CD4-positive, alpha-beta T cell treated with Interleukin-6 for 4 hours (primary cell): ENCODE data around the gene RAC2.

Experiments
- DNase-seq: peaks from one replicate; pipeline ENCODE4 v3.0.0-alpha.2; 2020; ENCODE audit warnings: mixed read lengths

The RAC2 gene

DNA sequence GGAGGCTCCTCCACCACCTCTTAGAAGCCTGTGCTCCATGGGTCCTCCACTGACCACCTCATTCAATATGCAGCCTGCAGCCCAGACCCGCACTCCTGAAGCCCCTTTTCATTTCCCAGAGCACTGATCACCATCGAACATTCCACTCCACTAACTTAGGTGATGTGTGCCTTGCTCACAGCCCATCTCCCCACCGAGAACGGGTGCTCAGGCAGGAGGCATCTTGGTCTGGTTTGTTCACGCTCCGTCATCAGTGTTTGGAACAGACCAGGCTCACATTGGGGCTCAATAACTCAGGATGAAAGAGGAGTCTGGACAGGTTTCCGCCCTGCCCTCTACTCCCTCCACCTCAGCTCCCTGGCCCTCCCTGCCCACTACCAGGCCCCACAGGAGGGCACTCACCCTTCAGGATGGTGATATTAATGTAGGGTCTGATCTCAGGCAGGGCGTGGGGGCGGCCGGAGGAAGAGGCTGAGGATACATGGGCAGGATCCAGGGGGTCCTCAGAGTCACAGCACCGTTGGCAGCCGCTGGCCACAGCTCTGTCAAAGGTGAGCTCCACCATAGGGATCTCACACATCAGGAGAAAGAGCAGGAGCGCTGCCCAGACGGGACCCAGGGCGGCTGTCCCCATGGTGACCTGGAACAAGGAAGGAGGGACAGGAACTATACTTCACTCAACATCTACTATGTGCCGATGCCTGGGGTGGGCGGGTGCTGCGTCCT lies 59.1 kb downstream of the RAC2 start:
- DNase-seq = no peak

DNA sequence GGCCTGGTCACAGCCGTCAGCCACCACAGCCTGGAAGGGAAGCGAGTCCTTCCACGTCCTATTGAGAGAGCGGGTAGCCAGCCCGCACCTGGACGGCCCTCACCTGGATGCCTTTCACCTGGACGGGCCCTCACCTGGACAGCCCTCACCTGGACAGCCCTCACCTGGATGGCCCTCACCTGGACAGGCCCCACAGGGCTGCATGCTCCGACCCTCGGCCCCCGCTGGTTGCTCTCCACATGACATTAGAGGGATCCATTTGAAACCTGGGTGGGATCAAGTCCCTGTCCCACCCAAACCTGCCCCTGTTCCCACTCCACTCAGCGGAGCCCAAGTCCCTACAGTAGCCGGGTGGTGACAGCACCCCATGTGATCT lies 59.7 kb downstream of the RAC2 start:
- no peak for DNase-seq

DNA sequence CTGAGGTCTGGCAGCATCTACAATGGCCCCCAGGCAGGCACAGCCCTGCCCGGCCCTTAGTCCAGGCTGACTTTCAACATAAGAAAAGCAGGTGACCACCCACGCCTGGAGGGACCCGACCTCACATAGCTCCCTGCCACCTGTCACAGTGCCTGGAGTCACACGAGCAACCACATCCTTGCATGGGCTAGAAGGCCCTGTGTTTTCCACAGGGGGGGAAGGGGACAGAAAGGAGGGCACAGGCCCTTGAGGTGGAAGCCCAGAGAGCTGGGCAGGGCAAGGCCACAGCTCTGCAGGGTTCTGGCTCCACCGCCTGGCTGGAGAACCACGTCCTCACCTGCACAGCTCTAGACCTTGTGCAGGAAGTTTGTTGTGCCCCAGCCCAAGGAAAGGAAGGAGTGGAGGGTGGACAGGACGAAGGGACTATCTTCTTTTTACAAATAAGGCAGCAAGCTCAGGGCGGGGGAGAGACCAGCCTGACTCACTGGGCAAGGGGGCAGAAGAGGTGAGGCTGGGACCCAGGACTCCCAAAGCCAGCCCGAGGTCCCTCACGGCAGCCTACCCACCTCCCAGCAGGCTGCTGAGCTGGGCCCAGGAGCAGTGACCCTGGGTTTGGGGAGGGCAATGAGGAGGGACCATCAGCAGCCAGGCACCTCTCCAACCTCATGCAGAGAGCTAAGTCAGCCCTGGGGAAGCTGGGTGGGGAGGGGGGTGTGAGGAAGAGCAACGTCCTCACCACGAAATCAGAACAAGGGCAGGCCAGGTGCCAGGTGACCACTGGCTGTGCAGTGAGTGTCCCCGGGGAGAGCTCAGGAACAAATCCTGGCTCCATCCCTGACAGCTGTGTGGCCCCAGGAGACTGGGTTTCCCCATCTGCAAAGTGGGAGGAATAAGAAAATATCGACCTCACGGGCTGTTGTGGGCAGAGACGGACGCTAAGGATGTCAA lies 60.4 kb downstream of the RAC2 start:
- DNase-seq = peak; percentile 32

DNA sequence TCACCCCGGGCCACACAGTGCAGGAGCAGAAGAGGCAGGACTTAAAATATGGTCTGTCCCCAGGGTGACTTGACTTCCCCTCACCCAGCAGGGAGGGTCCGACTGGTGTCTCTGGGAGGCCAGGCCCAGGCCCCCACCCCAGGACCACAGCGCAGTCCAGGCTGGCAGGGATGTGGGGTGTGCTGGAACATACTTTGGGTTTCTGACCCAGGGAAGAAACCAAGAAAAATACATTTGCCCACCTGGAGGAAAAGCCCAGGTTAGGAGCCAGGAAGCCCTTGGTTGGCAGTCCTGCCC lies 61.2 kb downstream of the RAC2 start:
- DNase-seq = no peak

DNA sequence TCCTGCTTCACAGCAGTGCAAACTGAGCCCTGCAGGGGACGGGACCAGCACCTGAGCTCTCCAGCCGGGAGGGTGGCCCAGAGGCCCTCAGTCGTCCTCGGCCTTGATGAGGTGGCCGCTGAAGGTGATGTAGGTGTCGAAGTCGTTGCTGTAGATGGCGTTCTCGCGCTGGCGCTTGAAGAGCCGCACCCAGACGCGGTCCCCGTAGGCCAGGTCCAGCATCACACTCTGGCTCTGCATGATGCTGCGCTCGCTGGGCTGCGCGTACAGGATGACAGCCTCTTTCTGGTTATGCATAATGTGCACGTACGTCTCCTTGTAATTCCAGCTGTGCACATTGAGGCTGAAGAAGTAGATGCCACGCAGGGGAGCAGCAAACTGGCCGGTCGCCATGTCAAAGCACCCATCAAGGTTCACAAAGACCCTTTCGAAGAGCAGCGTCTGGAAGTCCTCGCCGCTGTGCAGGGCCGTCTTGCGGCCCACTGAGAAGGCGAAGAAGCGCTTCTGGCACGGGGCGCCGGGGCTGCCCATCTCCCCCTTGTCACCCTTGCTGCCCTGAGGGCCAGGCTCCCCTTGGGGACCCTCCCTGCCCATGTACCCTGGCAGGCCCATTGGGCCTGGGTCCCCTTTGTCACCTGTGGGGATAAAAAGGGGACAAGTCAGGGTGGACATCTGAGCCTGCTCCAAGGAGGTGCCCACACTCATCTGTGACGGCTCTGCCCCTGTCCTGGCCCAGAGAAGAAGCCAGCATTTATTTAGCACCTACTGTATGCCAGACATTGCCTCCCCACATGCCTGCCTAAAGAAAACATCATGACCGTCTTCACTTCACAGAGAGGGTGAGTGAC lies 61.7 kb downstream of the RAC2 start:
- DNase-seq = no peak

DNA sequence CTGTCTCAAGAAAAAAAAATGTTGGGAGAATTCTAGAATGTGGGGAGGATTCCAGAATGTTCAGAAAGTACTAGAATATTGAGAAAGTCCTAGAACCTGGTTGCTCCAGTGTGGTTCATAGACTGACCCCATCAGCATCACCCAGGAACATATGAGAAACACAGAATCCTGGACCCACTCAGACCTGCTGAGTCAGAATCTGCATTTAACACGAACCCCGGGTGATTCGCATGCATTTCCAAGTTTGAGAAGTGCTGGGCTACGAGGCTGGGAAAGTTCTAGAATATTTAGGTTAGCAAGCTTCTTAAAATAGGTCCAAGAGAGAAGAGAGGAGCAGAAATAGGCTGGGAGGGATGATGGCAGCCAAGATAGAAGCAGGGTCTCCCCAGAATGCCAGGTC lies 62.4 kb downstream of the RAC2 start:
- DNase-seq = no peak

DNA sequence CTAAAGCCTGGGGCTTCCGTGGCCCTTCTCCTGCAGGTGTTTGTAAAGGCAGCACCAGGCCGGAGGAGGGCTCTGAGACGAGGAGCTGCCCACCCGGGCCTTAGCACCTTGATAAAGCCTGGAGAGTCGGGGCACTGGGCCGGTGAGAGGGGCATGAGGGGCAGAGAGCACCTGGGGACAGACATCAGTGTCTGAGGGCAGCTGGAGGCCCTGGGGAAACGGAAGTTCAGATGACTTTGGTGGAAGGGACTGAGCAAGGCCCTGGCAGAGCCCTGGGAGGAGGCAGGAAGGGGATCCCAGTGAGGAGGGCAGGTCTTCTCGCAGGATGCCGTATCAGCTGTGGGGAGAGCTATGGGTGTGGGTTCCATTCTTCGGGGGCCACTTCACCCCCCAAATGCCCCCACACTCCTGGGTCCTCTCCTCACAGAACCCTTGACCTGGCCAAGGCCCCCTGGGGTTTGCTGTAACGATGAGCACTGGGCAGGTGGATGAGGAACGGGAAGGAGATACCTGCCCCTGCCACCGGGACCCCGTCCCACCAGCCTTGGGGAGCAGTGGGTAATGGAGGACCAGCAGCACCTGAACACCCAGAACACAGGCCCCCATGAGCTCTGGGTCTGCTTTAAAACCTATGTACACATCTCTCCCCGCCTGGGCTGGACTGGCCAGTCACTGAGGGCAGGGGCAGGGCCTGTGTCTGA lies 63.4 kb downstream of the RAC2 start:
- no peak for DNase-seq

DNA sequence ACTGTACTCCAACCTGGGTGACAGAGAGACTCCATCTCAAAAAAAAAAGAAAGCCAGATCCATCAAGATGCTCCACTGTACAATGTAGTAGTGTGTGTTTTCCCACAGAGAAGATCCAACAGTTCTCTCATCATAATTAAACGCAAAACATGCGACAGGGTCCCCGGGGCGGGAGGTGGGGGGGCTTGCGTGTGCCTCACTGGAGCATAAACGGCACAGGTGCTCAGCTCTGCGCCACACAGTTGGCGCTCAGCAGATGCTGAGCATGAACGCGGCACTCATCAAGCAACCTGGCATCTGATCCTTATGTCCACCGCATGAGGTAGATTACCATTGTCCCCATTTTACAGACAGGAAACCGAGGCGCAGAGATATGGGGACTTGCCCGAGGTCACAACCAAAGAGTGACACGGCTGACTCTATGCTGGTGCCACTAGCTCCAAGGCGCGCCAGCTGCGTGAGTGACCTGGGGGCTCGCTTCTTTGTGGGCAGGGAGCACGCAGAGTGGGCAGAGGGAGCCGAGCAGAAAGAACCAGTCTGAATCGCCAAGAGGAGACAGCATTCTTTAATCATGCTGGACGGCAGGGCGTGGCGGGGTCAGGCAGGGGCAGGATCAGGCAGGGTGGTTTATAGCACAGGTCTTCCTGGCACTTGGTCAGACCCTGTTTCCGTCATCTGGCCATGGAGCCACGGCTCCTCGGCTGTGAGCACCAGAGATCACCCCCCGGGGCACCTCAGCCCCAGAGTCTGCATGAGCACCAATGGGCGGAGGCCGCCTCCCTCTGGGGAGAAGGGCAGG lies 64.2 kb downstream of the RAC2 start:
- no peak for DNase-seq

DNA sequence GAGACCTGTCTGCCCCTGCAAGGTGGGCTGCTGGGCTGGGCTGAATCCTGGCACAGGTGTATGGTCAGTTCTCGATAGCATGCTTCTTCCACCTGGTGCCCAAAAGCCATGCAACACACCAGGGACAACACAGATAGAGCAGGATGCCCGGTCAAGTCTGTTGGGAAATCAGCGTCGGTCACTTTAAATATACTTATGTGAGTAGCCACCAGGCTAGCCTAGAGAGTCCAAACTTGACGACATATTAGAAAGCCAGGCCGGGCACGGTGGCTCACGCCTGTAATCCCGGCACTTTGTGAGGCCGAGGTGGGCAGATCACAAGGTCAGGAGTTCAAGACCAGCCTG lies 65.0 kb downstream of the RAC2 start:
- DNase-seq = no peak

DNA sequence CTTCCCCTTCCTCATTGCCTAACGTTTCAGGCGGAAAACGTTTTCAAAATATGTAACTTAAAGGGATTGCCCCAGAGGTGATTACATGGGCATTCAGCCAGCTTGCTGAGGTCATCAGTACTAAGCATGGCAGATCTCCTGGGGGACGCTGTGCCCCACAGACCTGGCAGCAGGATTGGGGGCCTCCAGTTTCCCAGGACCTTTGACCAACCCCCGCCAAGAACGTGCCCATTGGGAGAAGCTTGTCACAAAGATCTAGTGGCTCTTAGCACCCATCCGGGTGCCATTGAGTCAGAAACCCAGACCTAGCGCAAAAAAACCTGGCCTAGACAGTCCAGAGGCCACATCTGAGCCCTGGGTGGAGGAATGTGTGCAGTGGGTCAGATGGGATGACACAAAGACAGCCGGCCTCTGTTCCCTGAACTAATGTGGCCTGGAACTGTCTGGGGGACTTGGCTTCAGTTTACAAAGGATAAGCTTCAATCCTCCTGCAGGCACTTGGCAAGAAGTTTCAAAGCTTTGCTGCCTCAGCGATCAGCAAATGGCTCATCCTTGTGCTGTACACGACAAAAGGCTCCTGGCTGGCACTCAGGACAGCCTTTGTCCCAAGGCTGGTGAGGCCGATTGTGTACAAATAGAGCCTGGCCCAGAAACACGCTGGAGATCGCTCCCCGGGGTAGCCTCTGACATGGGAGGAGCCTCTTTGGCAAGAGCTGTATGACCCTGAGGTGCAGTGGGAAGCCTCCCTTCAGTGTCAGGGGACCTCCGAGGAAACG lies 65.5 kb downstream of the RAC2 start:
- no peak for DNase-seq

DNA sequence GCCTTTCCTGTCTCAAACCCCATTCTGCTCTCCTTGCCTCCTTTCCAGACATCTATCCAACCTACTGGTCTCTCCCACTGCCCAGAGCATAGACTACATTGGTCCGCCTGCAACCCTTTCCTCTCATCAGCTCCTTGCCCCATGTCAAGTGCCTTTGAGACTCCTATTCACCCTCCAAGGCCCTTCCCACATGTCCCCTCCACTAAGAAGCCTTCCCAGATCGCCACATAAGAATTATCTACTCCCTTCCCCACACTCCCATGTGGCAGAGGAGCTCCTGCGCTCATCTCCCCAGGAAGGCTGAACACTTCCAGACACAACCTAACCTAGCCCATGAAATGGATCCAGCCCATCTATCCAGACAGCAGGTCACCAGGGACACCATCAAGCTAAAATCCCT lies 66.3 kb downstream of the RAC2 start:
- DNase-seq = no peak

DNA sequence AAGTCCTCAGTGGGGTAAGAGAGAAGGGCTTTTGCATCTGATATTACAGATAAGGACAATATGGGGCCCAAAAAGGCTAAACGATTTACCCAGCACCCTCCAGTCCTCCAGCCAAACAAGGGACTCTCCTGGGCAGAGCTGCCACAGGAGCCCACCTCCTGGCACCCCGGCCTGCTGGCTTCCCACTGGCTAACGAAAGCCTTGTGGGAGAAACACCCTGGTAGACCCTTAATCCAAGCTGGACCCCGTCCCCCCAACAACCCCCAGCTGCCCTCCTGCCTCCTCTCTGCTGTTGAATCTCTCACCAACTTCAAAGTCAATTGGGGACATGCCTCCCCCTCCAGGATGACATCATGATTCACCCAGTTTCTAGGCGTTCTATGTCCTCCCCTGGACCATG lies 66.8 kb downstream of the RAC2 start:
- DNase-seq = no peak

DNA sequence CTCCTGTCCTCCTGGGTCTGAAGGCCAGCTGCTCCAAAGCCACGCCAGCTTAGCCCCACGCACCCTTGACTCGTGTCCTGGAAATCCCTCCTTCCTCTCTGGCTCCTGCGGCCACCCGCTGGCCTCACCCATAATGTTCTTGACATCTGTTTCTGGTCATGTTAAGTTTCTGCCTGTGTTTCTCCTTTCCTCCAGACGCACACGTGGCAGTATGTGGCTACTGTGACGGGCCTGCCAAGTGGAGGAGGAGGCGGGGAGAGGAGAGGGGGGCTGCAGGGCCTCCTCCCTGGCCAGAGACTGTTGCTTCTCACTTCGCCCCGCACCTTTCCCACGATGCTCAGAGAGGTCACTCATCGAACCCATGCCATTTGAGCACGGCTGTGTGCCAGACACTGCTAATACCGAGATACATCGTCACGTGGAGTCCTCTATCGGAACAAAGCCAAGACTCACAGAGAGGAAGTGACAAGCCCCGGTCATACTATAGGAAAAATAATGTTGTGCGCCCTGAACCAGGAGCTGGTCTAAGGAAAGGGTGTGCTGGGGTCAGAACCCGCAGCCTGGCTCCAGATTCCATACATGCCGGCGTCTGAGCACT lies 67.5 kb downstream of the RAC2 start:
- no peak for DNase-seq

DNA sequence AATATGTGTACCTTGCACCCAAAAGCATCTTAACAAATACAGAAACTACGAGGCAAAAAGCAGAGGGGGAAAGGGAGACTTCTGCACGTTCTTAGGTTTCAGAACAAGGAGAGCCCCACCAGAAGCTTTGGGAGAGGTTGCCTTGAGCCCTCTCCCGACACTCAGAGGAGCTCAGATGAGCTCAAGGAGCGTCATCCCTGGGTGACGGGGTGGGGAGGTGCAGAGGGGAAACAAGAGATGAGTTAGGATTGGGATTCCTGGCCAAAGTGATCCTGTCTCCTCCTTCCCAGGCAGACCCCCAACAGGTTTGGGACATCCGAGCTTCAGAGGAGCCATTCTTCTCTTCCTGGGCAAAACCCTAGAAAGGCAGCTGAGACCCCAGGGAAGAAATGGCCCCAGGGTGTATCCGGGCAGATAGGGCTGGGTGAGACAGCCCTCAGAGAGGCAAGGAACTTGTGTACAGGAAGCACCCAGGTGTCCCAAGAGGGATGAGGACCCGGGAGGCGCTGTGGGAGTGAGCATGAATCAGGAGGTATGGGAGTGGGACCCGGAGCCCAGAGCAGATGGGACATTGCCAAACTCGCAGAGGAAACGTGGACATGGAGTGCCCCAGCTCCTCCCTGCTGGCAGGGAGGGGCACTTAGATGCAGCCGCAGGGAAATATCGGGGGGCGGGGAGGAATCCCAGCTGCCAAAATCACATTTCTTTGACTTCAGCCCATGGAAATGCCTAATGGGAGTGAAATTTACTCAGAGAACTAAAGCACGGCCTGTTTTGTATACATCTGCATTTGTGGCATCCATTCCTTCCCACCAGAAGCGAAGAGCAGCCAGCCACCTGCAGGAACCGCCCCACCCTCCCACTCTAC lies 68.4 kb downstream of the RAC2 start:
- DNase-seq = no peak
